Upper lobe of left lung (tissue), 6 donors: ENCODE data around the gene MT1M. TPM values are rescaled to one million over a fixed set of nuclear protein-coding genes. Genes with fewer than 3 reads are reported as not detected.
"Not testable (repeated sequence)": the region's sequence is repeated elsewhere in the genome, so short reads cannot be mapped to it uniquely, and the experiment has no call there.

ENCODE experiments used
- ATAC-seq, 2 donors: fragments of 200-7000 bp; cut with Tn5 transposase; one replicate each; pipeline ENCODE4 v1.9.1; 2022; ENCODE audit warnings: mild to moderate bottlenecking in 2 of 2, moderate library complexity in 2 of 2; ENCODE audit not compliant: low FRiP score in 2 of 2
- DNase-seq, 2 donors: peaks; one replicate each; pipeline ENCODE4 v3.0.0-alpha.2; 2019 to 2020
- H3K27ac ChIP-seq, 4 donors: fragments of 200-600 bp; sonication (generic); one replicate each; pipeline ENCODE4 v1.5.1; 2016 to 2019
- H3K27me3 ChIP-seq, 4 donors: fragments of 200-600 bp; sonication (generic); one replicate each; pipeline ENCODE4 v1.5.1; 2017 to 2019
- H3K36me3 ChIP-seq, 4 donors: fragments of 200-600 bp; sonication (generic); one replicate each; pipeline ENCODE4 v1.5.1; 2016 to 2019
- H3K4me1 ChIP-seq, 4 donors: fragments of 200-600 bp; sonication (generic); one replicate each; pipeline ENCODE4 v1.5.1; 2018 to 2019
- H3K4me3 ChIP-seq, 4 donors: fragments of 200-600 bp; sonication (generic); one replicate each; pipeline ENCODE4 v1.5.1; 2017 to 2019; ENCODE audit warnings: mild to moderate bottlenecking in 2 of 4, moderate library complexity in 1 of 4
- H3K9me3 ChIP-seq, 4 donors: fragments of 200-600 bp; sonication (generic); one replicate each; pipeline ENCODE4 v1.5.1; 2018 to 2019
- EP300 ChIP-seq, 4 donors: sonication (generic); formaldehyde crosslinking; IDR thresholded peaks; one replicate each; pipeline ENCODE4 v1.5.1; 2017; ENCODE audit warnings: antibody characterized with exemption in 4 of 4, control low read depth in 2 of 4
- POLR2A ChIP-seq, 4 donors: fragments of 450-650 bp; IDR thresholded peaks; one replicate each; pipeline ENCODE4 v1.5.1; 2016 to 2017; ENCODE audit warnings: antibody characterized with exemption in 4 of 4, mild to moderate bottlenecking in 2 of 4
- POLR2AphosphoS5 ChIP-seq, 2 donors: sonication (generic); formaldehyde crosslinking; IDR thresholded peaks; one replicate each; pipeline ENCODE4 v1.5.1; 2017; ENCODE audit warnings: antibody characterized with exemption in 2 of 2
- WGBS, 2 donors: methylation state at CpG; one replicate each; pipeline ENCODE4 v1.1.5; 2017 to 2018; 5-methylcytosine and 5-hydroxymethylcytosine counted together
- total RNA-seq, 6 donors: library from RNA; depleted of rRNA in 4 of 6; stranded (reverse); fragments of >200 nt in 4 of 6; gene quantifications; one replicate each; pipeline versions ENCODE4 v1.1.0 to v1.2.1, GENCODE V29; 2016 to 2021
- TF ChIP-seq, protein P1 (sequence below), 6 experiments: fragments of 450-650 bp in 4 of 6; fragments of 200-600 bp in 2 of 6; sonication (generic) in 2 of 6; IDR thresholded peaks; one replicate each; pipeline ENCODE4 v1.5.1; 2016 to 2019; ENCODE audit warnings: antibody characterized with exemption in 6 of 6
- donor health status: DM: no; HTN: no; CAD: no; lungs with moderate emphysema.
- donor health status: DM: no; HTN: yes; CAD: no; lungs with severe emphysema.

MT1M gene
- total RNA-seq, 6 donors from 2014 or later = 8.4 to 194 (median 37.0) TPM

DNA sequence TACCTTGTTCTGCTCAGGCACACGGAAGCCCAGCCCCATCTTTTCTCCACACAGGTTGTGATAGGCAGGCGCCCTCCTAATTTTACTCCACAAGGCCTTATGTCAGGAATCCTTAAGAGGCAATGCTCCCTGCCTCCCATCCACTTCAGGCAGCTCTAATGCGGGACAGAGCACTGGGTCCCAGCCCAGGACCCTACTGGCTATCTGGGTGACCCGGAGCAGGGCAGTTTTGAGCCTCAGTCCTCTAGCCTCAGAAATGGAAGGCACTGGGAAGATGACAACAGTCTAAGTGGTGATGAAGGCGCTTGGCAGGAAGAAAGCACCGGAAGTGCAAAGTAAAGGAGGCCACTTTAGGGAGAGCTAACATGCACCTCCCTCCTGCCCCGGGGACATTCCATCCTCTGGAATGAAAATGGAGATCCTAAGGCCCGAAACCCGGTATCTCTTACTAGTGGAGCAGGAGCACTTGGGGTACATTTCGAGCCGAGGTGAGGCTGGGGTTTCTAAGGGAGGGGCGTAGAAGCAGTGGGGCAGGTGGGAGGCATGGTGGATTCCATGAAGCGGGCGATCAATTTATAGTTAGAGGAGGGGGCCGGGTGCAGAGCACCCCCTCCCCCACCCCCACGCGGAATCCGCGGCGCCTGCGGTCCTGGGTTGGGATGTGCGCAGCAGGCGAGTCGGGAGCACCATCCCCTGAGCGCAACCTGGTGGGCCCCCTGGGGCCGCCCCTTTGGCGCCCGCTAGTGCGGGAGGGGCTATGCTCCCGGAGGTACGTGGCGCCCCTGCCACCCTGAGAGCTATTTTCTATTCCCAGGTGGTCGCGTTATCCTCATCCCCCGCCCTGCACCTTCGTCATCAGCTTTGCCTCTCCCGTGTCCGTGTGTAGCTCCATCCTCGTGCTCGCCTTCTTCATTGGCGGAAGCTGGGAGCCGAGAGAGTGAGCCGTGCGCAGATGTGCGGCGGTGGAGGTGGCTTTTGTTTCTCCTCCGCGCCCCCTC is 30.2 kb downstream of the MT1M start:
- Histone ChIP-seq H3K27ac (no peak overlapping the region), H3K9me3 (no peaks in the 10 kb centered on the region), H3K4me3 (peak overlapping the region in 3 of 4 donors; percentile 13 to 32 (median 25)), H3K36me3 (no peaks in the 10 kb centered on the region), H3K4me1 (peaks cover 7 to 22% (median 17%) of the 10 kb centered on the region in 4 donors), H3K27me3 (peaks cover 0 to 9% (median 6%) of the 10 kb centered on the region in 4 donors)
- DNase-seq (no peak), ATAC-seq (no peak)
- TF ChIP-seq POLR2AphosphoS5 (IDR thresholded peaks at IDR 0.05) (no peak), EP300 (IDR thresholded peaks at IDR 0.05) (no peak), POLR2A (IDR thresholded peaks at IDR 0.05) (no peak)
- TF ChIP-seq, protein P1, sequence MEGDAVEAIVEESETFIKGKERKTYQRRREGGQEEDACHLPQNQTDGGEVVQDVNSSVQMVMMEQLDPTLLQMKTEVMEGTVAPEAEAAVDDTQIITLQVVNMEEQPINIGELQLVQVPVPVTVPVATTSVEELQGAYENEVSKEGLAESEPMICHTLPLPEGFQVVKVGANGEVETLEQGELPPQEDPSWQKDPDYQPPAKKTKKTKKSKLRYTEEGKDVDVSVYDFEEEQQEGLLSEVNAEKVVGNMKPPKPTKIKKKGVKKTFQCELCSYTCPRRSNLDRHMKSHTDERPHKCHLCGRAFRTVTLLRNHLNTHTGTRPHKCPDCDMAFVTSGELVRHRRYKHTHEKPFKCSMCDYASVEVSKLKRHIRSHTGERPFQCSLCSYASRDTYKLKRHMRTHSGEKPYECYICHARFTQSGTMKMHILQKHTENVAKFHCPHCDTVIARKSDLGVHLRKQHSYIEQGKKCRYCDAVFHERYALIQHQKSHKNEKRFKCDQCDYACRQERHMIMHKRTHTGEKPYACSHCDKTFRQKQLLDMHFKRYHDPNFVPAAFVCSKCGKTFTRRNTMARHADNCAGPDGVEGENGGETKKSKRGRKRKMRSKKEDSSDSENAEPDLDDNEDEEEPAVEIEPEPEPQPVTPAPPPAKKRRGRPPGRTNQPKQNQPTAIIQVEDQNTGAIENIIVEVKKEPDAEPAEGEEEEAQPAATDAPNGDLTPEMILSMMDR (IDR thresholded peaks at IDR 0.05) = no peak
- 18 to 24% methylated on average over 17 to 34 of the region's 48 CpGs for WGBS, 2 donors

DNA sequence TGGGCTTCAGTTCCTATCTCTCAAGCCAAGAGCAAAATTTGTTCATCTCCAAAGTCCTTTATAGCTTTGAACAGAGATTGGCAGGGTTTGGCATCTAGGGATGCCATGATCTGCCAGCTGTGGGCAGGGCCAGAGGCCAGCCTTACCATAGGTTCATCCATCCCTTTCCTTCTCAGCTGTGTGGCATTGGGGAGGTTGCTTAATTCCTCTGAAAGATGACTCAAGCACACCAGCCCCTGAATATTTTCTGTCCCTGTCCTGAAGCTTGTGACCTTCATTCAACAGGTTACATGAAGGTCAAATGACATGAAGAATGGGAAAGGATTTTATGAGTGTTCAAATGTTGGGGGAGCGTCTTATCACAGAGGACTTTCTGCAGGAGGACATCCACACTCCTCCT is 32.0 kb downstream of the MT1M start:
- Histone ChIP-seq H3K9me3 (no peaks in the 10 kb centered on the region), H3K4me1 (peaks cover 11 to 20% (median 18%) of the 10 kb centered on the region in 4 donors), H3K27me3 (peaks cover 0 to 21% (median 12%) of the 10 kb centered on the region in 4 donors), H3K36me3 (no peaks in the 10 kb centered on the region), H3K27ac (no peak overlapping the region), H3K4me3 (no peak overlapping the region)
- TF ChIP-seq POLR2AphosphoS5 (IDR thresholded peaks at IDR 0.05) = no peak
- TF ChIP-seq EP300 (IDR thresholded peaks at IDR 0.05) = no peak
- TF ChIP-seq, protein P1 (IDR thresholded peaks at IDR 0.05) = no peak
- no peak for TF ChIP-seq POLR2A (IDR thresholded peaks at IDR 0.05)
- no peak for ATAC-seq
- whole genome bisulfite sequencing, 2 donors = 88 to 92% methylated on average over 1 of the region's 1 CpG
- no peak for DNase-seq

DNA sequence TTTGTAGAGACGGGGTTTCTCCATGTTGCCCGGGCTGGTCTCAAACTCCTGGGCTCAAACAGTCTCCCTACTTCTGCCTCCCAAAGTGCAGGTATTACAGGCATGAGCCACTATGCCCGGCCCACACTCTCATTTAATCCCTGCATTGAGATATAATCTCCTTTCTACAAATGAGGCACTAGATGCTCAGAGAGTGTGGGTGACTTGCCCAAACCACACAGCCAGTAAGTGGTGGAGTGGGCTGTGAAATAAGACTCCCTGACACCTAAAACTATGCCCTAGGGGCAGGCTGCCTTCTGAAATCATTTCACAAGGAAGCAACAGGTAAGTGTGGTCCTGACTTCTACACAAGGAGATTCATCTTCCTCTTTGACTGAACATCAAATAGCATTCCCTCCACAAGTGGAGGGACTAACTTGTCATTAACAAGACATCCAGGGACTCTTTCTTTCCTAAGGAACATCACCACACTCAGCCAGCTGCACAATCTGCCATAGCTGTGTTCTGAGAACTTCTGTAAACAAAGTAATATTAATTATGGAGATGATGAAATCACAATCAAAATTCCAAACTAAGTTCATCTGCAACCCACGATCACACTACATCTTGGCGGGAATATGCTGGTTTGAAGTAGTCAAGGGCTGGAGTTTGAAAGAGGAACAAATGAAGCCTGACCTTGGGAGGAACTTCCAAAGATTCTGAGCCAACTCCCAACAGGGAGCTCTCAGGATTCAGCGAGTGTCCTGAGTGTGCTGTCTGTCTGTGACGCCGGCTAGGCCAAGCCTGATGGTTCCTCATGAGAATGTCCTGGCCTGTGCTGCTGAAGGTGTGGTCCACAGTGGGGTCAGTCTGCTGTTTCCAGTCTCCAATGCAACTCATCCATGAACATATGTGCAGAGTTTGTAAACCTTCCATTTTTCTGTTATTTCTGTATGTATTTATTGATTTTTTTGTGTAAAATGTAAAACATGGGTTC is 33.1 kb downstream of the MT1M start:
- not testable (repeated sequence) for DNase-seq, H3K4me3 ChIP-seq, H3K9me3 ChIP-seq, ATAC-seq, H3K27ac ChIP-seq, H3K36me3 ChIP-seq
- peaks cover 0 to 28% (median 14%) of the 10 kb centered on the region in 4 donors for H3K27me3 ChIP-seq
- WGBS, 2 donors = 77 to 78% methylated on average over 8 of the region's 8 CpGs
- peaks cover 14 to 24% (median 22%) of the 10 kb centered on the region in 4 donors for H3K4me1 ChIP-seq

DNA sequence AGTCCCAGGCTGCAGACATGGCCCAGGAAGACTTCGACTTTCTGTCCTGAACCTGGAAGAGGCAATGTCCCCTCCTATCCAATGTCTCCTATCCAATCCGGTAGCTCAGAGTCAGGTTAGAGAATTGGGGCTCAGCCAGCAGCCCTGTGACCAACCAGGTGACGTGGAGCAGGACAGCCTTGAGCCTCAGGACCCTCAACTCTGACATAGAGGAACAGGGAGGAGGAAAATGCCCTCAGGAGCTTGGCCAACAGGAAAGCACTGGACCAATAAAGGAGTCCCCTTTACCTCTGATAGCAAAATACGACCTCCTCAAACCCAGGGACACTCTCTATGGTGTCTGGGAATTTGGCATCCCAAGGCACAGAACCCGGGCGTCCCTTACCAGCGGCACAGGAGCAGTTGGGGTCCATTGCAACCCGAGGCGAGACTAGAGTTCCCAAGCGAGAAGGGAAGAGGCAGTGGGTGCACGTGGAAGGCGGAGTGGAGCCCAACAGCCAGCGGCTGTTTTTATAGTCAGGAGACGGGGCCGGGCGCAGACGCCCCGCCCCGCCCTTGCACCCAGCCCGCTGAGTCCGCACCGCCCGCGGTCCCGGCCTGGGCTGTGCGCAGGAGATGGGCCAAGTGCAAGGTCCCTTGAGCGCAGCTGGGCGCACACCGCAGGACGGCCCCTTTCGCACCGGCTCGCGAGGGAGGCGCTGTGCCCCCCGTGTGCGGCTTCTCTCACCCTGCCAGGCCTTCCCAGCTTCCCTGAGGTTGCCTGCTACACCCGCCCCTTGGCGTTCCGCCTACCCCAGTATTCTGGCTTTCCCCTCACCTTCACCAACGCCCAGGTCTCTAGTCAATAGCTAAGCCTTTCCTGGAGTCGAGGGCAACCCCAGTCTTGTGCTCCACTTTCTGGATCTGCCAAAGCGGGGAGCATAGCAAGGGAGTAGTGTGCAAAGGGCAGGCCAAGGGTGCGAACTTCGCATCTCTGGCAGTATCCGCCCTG is 35.4 kb downstream of the MT1M start, which contains the start of gene MT1G:
TSS of gene MT1G (minus strand) at position 485 of the 991 bp plus-strand sequence. CDS start at position 413, 72 bp downstream.
- peak; percentile 40 to 91 for DNase-seq
- H3K27me3 ChIP-seq = peaks cover 0 to 29% (median 11%) of the 10 kb centered on the region in 4 donors

More for the DNA sequence above, 35.4 kb downstream of the MT1M start, which contains the start of gene MT1G:
- H3K4me1 ChIP-seq = peaks cover 12 to 22% (median 21%) of the 10 kb centered on the region in 4 donors
- H3K36me3 ChIP-seq = no peaks in the 10 kb centered on the region
- peak; percentile 82 to 85 for ATAC-seq
- H3K4me3 ChIP-seq = peak within 1 kb of the TSS in 2 of 4 donors; percentile 22
- no peak within 1 kb of the TSS for H3K27ac ChIP-seq
- WGBS, 2 donors = 19 to 31% methylated on average over 21 to 34 of the region's 46 CpGs
- no peaks in the 10 kb centered on the region for H3K9me3 ChIP-seq
- TF ChIP-seq, protein P1 (IDR thresholded peaks at IDR 0.05) = no peak
- TF ChIP-seq POLR2A (IDR thresholded peaks at IDR 0.05) = peak in 1 of 4 donors; percentile 47
- no peak for TF ChIP-seq POLR2AphosphoS5 (IDR thresholded peaks at IDR 0.05)
- TF ChIP-seq EP300 (IDR thresholded peaks at IDR 0.05) = no peak
